AG04449 (cell line): ENCODE data around the gene SHISA9.

ENCODE experiments used
- CTCF ChIA-PET: fragments of 350-600 bp; formaldehyde crosslinking; extraction: SDS; loops from one replicate; lab custom pipeline; 2021; ENCODE audit warnings: antibody characterized with exemption; lab: Yijun Ruan, JAX
- POLR2A ChIA-PET: fragments of 400-600, 350-600 bp; formaldehyde crosslinking; extraction: SDS; loops from one replicate; lab custom pipeline; 2020; ENCODE audit warnings: antibody characterized with exemption, inconsistent platforms; lab: Yijun Ruan, JAX
- DNase-seq: peaks from one replicate; pipeline ENCODE4 v3.0.0-alpha.2; 2010; ENCODE audit warnings: low read depth, low spot score
- H3K4me3 ChIP-seq: 2 replicates; pipeline ENCODE4 v1.5.1; 2011; ENCODE audit warnings: low read depth, mild to moderate bottlenecking, control low read depth, low read length
- CTCF ChIP-seq: IDR thresholded peaks from one replicate; pipeline ENCODE4 v1.5.1; 2011; ENCODE audit warnings: mild to moderate bottlenecking, moderate library complexity, low read length, control low read depth, inconsistent platforms; ENCODE audit not compliant: insufficient read depth; ENCODE audit errors: missing control alignments

The SHISA9 gene

GRCh38 chr16:12901204-12901596 lies 198 bp upstream of the SHISA9 start:
- DNase-seq: no peak
- no peak for TF ChIP-seq CTCF
- POLR2A ChIA-PET: no interaction called here
- CTCF ChIA-PET: no interaction called here
- no peak overlapping the region for H3K4me3 ChIP-seq

- no peak for DNase-seq
- no peak for TF ChIP-seq CTCF
- ChIA-PET POLR2A (no interaction called here), CTCF (interaction anchor here (0.6 kb wide), 1 partner anchor 547 kb away, joined by 5 read pairs; no protein-coding TSS in a partner anchor)
- no peak overlapping the region for H3K4me3 ChIP-seq
Measured at GRCh38 chr16:12902511-12903372, 1.3 kb downstream of the SHISA9 start.

GRCh38 chr16:12903407-12904328 lies 2.3 kb downstream of the SHISA9 start:
- ChIA-PET CTCF (interaction anchor here (0.6 kb wide), 1 partner anchor 548 kb away, joined by 5 read pairs; no protein-coding TSS in a partner anchor), POLR2A (no interaction called here)

DNA sequence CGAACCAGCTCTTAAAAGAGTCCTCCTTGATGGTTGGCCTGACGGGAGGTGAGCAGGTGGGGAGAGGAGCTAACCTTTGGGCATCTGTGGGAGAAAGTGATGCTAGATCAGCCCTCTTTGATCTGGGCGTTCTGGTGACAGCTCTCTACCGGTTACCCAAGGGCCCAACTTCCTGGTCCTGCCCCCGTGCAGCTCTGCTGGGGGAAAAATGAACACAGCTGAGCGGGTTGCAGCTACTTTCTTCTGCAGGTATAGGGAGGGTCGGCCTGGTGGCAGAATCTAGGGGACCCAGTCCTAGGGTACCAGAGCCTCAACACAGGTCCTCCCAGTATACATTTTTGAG lies 2.9 kb downstream of the SHISA9 start:
- H3K4me3 ChIP-seq: no peak overlapping the region
- CTCF ChIA-PET: no interaction called here
- TF ChIP-seq CTCF: no peak
- POLR2A ChIA-PET: no interaction called here
- no peak for DNase-seq

More at GRCh38 chr16:12903407-12904328, 2.3 kb downstream of the SHISA9 start:
- DNase-seq: no peak
- TF ChIP-seq CTCF: no peak
- no peak overlapping the region for H3K4me3 ChIP-seq

GRCh38 chr16:12906271-12906670 lies 4.9 kb downstream of the SHISA9 start:
- POLR2A ChIA-PET: no interaction called here
- H3K4me3 ChIP-seq: no peak overlapping the region
- no peak for TF ChIP-seq CTCF
- no peak for DNase-seq
- CTCF ChIA-PET: no interaction called here
